ENCODE measurements around the gene POLA2.
"Not testable (repeated sequence)": the region's sequence is repeated elsewhere in the genome, so short reads cannot be mapped to it uniquely, and the experiment has no call there.

The POLA2 gene

GRCh38 chr11:65261591-65262380 lies at the start of gene POLA2:
Gene POLA2, plus strand, starts transcription at chr11:65261962. Its CDS starts 331 bp downstream, at chr11:65262293.
- peak; percentile 98 for DNase-seq

- no peak for DNase-seq
Observed at GRCh38 chr11:65212226-65212801, 49.4 kb upstream of the POLA2 start.

- peak; percentile 59 for DNase-seq
Observed at GRCh38 chr11:65213322-65214211, 48.2 kb upstream of the POLA2 start.

DNA sequence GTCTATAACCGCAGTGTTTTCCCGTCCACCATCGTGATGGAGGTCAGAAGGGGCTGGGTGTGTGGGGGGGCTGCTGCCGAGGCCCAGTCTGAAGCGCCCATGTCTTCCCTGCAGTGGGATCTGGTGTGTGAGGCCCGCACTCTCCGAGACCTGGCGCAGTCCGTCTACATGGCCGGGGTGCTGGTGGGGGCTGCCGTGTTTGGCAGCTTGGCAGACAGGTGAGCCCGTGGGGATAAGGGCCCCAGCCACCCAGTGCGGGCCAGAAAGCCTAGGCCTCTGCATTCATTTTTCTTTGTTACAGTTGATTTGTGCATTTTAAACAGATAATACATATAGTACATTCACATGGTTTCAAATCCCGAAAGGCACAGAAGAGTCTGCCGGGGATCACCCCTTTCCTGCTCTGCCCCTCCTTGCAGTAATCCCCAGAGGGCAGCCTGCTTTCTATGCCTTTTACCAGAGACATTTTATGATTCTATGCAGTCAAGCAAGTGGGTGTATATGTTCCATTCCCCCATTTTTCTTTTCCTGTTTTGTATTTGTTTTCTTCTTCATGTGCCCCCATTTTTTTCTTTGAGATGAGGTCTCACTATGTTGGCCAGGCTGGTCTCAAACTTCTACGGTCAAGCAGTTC lies 47.4 kb upstream of the POLA2 start:
- no peak for DNase-seq

- DNase-seq, result no peak
Observed at GRCh38 chr11:65215441-65216076, 46.2 kb upstream of the POLA2 start.

- no peak for DNase-seq
Observed at GRCh38 chr11:65216830-65217229, 44.9 kb upstream of the POLA2 start.

DNA sequence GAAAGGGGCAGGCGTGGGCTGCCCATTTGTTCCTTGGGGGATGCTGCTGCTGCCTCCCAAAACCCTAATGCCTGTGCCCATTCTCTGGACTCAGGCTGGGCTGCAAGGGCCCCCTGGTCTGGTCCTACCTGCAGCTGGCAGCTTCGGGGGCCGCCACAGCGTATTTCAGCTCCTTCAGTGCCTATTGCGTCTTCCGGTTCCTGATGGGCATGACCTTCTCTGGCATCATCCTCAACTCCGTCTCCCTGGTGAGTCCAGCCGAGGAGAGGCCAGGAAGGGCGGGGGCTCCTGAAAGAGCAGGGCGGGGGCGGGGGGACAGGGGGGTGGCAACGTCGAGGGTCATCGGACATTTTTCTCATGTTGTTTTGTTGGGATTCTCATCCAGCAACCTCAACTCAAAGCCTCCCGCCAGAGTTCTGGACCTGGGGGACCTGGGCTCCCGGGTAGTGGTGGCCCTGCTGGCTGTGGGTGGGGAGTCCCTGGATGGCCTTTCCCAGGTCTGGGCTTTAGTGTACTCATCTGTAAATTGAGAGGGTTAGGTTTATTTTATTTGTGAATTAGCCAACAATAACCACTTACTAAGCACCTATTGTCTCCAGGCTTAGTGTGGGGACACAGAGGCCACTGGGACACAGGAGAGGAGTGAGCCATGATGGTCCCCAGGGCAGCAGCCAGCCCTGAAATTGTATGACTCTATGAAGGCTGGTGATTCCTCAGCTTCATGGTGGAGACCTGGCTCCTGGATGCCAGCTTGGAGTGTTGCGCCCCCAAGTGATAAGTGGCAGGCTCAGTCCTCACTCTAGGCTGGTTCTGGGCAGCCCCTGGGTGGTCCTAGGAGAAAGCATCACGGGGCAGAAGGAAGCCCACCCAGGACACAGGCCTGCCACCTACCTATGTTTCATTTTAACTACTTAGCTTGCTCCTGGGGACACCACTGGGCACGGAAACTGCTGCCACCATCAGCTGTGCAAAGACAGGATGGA lies 44.0 kb upstream of the POLA2 start:
- DNase-seq, result no peak

GRCh38 chr11:65218446-65218845 lies 43.3 kb upstream of the POLA2 start:
- DNase-seq, result no peak

- DNase-seq, result no peak
Observed at GRCh38 chr11:65219930-65220213, 41.9 kb upstream of the POLA2 start.

- no peak for DNase-seq
Observed at GRCh38 chr11:65221026-65221425, 40.7 kb upstream of the POLA2 start.

DNA sequence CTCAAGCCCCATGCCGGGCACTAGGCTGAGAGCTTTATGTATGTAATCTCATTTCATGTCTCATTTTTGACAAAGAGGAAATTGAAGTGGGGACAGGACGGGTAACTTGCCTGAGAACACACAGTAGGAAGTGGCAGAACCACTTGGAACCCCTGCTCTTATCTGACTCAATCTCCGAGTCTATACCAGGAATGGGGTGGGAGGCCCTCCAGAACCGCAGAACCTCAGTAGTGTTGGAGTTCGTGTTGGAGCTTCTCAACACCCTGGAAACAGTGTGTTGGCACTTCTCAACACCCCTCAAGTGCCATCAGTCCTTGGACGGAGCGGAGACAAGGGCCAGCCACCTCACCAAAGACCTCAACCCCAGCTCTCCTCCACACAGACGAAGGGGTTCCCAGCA lies 38.8 kb upstream of the POLA2 start:
- no peak for DNase-seq

- DNase-seq, result no peak
Observed at GRCh38 chr11:65224930-65225278, 36.9 kb upstream of the POLA2 start.

- DNase-seq, result peak; percentile 46
Observed at GRCh38 chr11:65225279-65226102, 36.3 kb upstream of the POLA2 start.

- no peak for DNase-seq
Observed at GRCh38 chr11:65226103-65226442, 35.7 kb upstream of the POLA2 start.

DNA sequence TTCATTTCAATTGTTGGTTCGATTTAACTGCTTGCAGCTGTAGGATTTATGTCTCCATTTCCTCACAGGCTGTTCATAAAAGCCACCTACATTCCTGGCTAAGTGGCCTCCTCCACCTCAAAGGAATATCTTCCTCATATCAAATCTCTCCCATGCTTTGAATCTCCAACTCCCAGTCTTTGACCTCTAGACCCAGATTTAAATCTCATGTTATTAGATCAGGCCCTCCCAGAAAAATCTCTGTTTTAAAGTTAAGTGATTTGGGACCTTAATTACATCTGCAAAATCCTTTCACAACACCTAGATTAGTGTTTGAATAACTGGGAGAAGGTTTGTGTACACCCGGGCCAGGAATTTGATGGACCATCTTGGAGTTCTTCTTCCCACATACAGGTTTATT lies 33.9 kb upstream of the POLA2 start:
- no peak for DNase-seq

- DNase-seq, result no peak
Observed at GRCh38 chr11:65236194-65237059, 25.3 kb upstream of the POLA2 start.

GRCh38 chr11:65238302-65238701 lies 23.5 kb upstream of the POLA2 start:
- DNase-seq, result not testable (repeated sequence)

DNA sequence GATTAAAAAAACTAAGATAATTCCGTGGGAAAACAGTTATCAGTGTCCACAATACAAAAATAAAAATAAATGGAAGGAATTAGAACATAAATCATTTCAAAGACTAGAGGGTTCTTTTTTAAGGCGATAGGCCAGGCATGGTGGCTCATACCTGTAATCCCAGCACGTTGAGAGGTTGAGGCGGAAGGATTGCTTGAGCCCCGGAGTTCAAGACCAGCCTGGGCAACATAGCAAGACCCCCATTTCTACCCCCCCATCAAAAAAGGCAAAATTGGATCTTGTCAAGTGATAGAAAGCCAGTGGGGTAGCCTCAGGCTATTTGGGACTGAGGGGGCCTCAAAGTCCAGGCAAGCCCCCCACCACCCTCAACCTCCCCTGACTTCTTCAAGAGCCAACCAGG lies 20.6 kb upstream of the POLA2 start:
- DNase-seq, result no peak

DNA sequence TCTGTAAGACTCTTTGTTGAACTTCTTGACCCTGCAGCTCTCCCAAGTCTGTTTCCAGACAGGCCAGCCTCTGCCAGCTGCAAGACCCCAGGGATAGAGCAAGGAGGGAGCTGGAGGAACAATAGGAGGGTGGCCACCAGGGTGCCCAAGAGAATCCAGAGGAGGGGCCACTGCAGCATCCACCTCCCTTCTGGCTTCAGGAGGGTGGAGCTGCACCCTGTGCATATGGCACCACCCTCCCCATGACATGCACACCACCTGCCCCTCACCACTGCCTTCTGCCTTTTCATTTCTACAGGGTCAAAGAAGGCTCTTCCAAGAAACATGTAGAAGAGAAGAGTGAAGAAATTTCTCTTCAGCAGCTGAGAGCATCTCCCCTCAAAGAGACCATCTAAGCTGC lies 20.1 kb upstream of the POLA2 start:
- DNase-seq, result no peak

DNA sequence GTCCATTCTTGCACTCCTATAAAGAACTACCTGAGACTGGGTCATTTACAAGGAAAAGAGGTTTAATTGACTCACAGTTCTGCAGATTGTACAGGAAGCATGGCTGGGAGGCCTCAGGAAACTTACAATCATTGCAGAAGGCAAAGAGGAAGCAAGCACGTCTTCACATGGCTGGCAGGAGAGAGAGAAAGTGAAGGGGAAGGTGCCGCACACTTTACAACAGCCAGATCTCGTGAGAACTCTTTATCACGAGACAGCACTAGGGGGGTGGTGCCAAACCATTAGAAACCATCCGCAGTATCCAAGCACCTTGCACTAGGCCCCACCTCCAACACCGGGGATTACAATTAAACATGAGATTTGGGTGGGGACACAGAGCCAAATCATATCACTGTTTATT lies 19.4 kb upstream of the POLA2 start:
- DNase-seq, result no peak
